Thoracic aorta (tissue), 2 donors: ENCODE data around the gene UNC13A. TPM values are rescaled to one million over a fixed set of nuclear protein-coding genes. Genes with fewer than 3 reads are reported as not detected.
"Not testable (repeated sequence)": the region's sequence is repeated elsewhere in the genome, so short reads cannot be mapped to it uniquely, and the experiment has no call there.

Source experiments
- ATAC-seq: fragments of 150-250 bp; one replicate; pipeline ENCODE4 v1.8.0; 2017; ENCODE audit warnings: low read depth; ENCODE audit not compliant: insufficient number of reproducible peaks, low FRiP score
- DNase-seq: peaks from one replicate; pipeline ENCODE4 v3.0.0-alpha.2; 2020; ENCODE audit warnings: low spot score
- H3K27ac ChIP-seq, 2 donors: fragments of 200-600 bp; sonication (generic); 1 replicate in 1 of 2; 2 replicates in 1 of 2; pipeline ENCODE4 v1.5.1; 2016; ENCODE audit warnings: mild to moderate bottlenecking in 2 of 2, moderate library complexity in 2 of 2
- H3K27me3 ChIP-seq: fragments of 200-600 bp; sonication (generic); replicated peaks from 2 replicates; pipeline ENCODE4 v1.6.0; 2016; ENCODE audit warnings: mild to moderate bottlenecking; ENCODE audit not compliant: insufficient read depth
- H3K36me3 ChIP-seq: fragments of 200-600 bp; sonication (generic); one replicate; pipeline ENCODE4 v1.5.1; 2016
- H3K4me1 ChIP-seq, 2 donors: fragments of 200-600 bp; sonication (generic); 1 replicate in 1 of 2; 2 replicates in 1 of 2; pipeline versions ENCODE4 v1.5.1 to v1.6.0; 2016; ENCODE audit warnings: low read depth in 2 of 2, mild to moderate bottlenecking in 1 of 2; ENCODE audit not compliant: control insufficient read depth in 1 of 2
- H3K4me3 ChIP-seq: fragments of 200-600 bp; sonication (generic); 2 replicates; pipeline ENCODE4 v1.5.1; 2016; ENCODE audit warnings: mild to moderate bottlenecking
- H3K9me3 ChIP-seq: fragments of 200-600 bp; sonication (generic); 2 replicates; pipeline ENCODE4 v1.5.1; 2016
- CTCF ChIP-seq: fragments of 200-600 bp; sonication (generic); IDR thresholded peaks from one replicate; pipeline ENCODE4 v1.5.1; 2019; ENCODE audit warnings: antibody characterized with exemption
- total RNA-seq, 2 donors: library from RNA; depleted of rRNA; stranded (reverse); fragments of >200 nt; gene quantifications; one replicate each; pipeline versions ENCODE4 v1.1.0 to v1.2.3, GENCODE V29; 2016

The UNC13A gene
- total RNA-seq, 2 donors from 2014 or later: 2.1 to 7.7 TPM

- peak overlapping the region; percentile 81 for H3K4me3 ChIP-seq
- DNase-seq (no peak), ATAC-seq (peak; percentile 3)
- H3K27ac ChIP-seq: no peak overlapping the region
- no peaks in the 10 kb centered on the region for H3K9me3 ChIP-seq
- TF ChIP-seq CTCF: no peak
- H3K4me1 ChIP-seq: peaks cover 14% of the 10 kb centered on the region in 2 donors
- H3K36me3 ChIP-seq: no peaks in the 10 kb centered on the region
- H3K27me3 ChIP-seq: no peaks in the 10 kb centered on the region
Observed at GRCh38 chr19:17554968-17555479, 133.1 kb downstream of the UNC13A start.

GRCh38 chr19:17553256-17553655 lies 134.9 kb downstream of the UNC13A start:
- no peak for TF ChIP-seq CTCF
- no peak for DNase-seq
- Histone ChIP-seq H3K4me1 (peaks cover 14% of the 10 kb centered on the region in 2 donors), H3K27me3 (no peaks in the 10 kb centered on the region), H3K9me3 (no peaks in the 10 kb centered on the region), H3K36me3 (no peaks in the 10 kb centered on the region), H3K4me3 (no peak overlapping the region), H3K27ac (peak overlapping the region in 1 of 2 donors; percentile 17)
- ATAC-seq: no peak

- not testable (repeated sequence) for H3K36me3 ChIP-seq, DNase-seq, H3K27me3 ChIP-seq, H3K27ac ChIP-seq, H3K9me3 ChIP-seq, H3K4me3 ChIP-seq, ATAC-seq
- H3K4me1 ChIP-seq: peaks cover 14% of the 10 kb centered on the region in 2 donors
Observed at GRCh38 chr19:17552735-17553134, 135.4 kb downstream of the UNC13A start.

Other genes starting within 250 kb of the UNC13A start
- not detected for gene TMEM221, start 239.7 kb downstream of the UNC13A start, total RNA-seq
- gene NXNL1, start 227.4 kb downstream of the UNC13A start, total RNA-seq: not detected
- 10 to 100 TPM; 29.1 to 36.4 TPM for gene SLC27A1, start 217.8 kb downstream of the UNC13A start, total RNA-seq
- 10 to 100 TPM; 67.4 to 92.9 TPM for gene PGLS, start 176.7 kb downstream of the UNC13A start, total RNA-seq
- 10 to 100 TPM; 73.7 to 94.1 TPM for gene COLGALT1, start 132.7 kb downstream of the UNC13A start, total RNA-seq
- gene MAP1S, start 31.1 kb upstream of the UNC13A start, total RNA-seq: 10 to 100 TPM; 31.7 to 42.9 TPM
- gene FCHO1, start 63.1 kb upstream of the UNC13A start, total RNA-seq: 1 to 10 TPM; 8.5 to 8.9 TPM
- 1 to 10 TPM in 1 of 2 donors, not detected in 1; 2.3 TPM for gene B3GNT3, start 106.8 kb upstream of the UNC13A start, total RNA-seq
- gene INSL3, start 133.2 kb upstream of the UNC13A start, total RNA-seq: not detected
- 10 to 100 TPM; 12.7 to 35.8 TPM for gene JAK3, start 159.6 kb upstream of the UNC13A start, total RNA-seq
- 100 to 1,000 TPM; 718 to 766 TPM for gene RPL18A, start 171.6 kb upstream of the UNC13A start, total RNA-seq
- not detected for gene SLC5A5, start 183.6 kb upstream of the UNC13A start, total RNA-seq
- 10 to 100 TPM; 44.1 to 60.8 TPM for gene CCDC124, start 244.7 kb upstream of the UNC13A start, total RNA-seq